HEK293T (cell line): ENCODE data around the gene CORO2B.

Source experiments
- BHLHE40 ChIP-seq: fragments of 450-650 bp; IDR thresholded peaks from 2 replicates; pipeline ENCODE4 v1.6.1; 2016; ENCODE audit warnings: mild to moderate bottlenecking, moderate library complexity, borderline replicate concordance
- HDGF ChIP-seq: fragments of 450-650 bp; IDR thresholded peaks from 2 replicates; pipeline ENCODE4 v1.6.1; 2017; ENCODE audit warnings: antibody characterized with exemption, borderline replicate concordance
- NFRKB ChIP-seq: fragments of 450-650 bp; IDR thresholded peaks from 2 replicates; pipeline ENCODE4 v1.6.1; 2016; ENCODE audit warnings: mild to moderate bottlenecking, moderate library complexity
- PKNOX1 ChIP-seq: fragments of 450-650 bp; IDR thresholded peaks from 2 replicates; pipeline ENCODE4 v1.6.1; 2016
- SP1 ChIP-seq: fragments of 450-650 bp; IDR thresholded peaks from 2 replicates; pipeline ENCODE4 v1.6.1; 2017
- SUZ12 ChIP-seq: fragments of 450-650 bp; IDR thresholded peaks from 2 replicates; pipeline ENCODE4 v1.6.1; 2016; ENCODE audit warnings: mild to moderate bottlenecking

GRCh38 chr15:68597581-68597980, 18.8 kb downstream of the CORO2B start:
- TF ChIP-seq HDGF (no peak), SUZ12 (no peak), SP1 (no peak), PKNOX1 (no peak), NFRKB (no peak), BHLHE40 (no peak)
